ENCODE data around the gene PLPP4.
"Not testable (repeated sequence)": the region's sequence is repeated elsewhere in the genome, so short reads cannot be mapped to it uniquely, and the experiment has no call there.

Gene PLPP4

GRCh38 chr10:120485946-120486345, 28.9 kb downstream of the PLPP4 start:
- no peak for DNase-seq (ENCODE audit: low read depth in 2 of 3, low spot score in 1 of 3)

GRCh38 chr10:120486671-120487205, 29.7 kb downstream of the PLPP4 start:
- DNase-seq (ENCODE audit: low read depth in 2 of 3, low spot score in 1 of 3): no peak

- no peak for DNase-seq (ENCODE audit: low read depth in 2 of 3, low spot score in 1 of 3)
Measured at GRCh38 chr10:120490288-120490687, 33.3 kb downstream of the PLPP4 start.

GRCh38 chr10:120492346-120492745, 35.3 kb downstream of the PLPP4 start:
- no peak for DNase-seq (ENCODE audit: low read depth in 2 of 3, low spot score in 1 of 3)

GRCh38 chr10:120493411-120494312, 36.6 kb downstream of the PLPP4 start:
- no peak for DNase-seq (ENCODE audit: low read depth in 2 of 3, low spot score in 1 of 3)

GRCh38 chr10:120494313-120494710, 37.3 kb downstream of the PLPP4 start:
- DNase-seq (ENCODE audit: low read depth in 2 of 3, low spot score in 1 of 3): no peak

- no peak for DNase-seq (ENCODE audit: low read depth in 2 of 3, low spot score in 1 of 3)
Measured at GRCh38 chr10:120495226-120496009, 38.4 kb downstream of the PLPP4 start.

- no peak for DNase-seq (ENCODE audit: low read depth in 2 of 3, low spot score in 1 of 3)
Measured at GRCh38 chr10:120499883-120500282, 42.9 kb downstream of the PLPP4 start.

- no peak for DNase-seq (ENCODE audit: low read depth in 2 of 3, low spot score in 1 of 3)
Measured at GRCh38 chr10:120503689-120504088, 46.7 kb downstream of the PLPP4 start.

- not testable (repeated sequence) for DNase-seq (ENCODE audit: low read depth in 2 of 3, low spot score in 1 of 3)
Measured at GRCh38 chr10:120504227-120504626, 47.2 kb downstream of the PLPP4 start.

GRCh38 chr10:120505056-120505455, 48.0 kb downstream of the PLPP4 start:
- no peak for DNase-seq (ENCODE audit: low read depth in 2 of 3, low spot score in 1 of 3)

GRCh38 chr10:120505866-120506265, 48.8 kb downstream of the PLPP4 start:
- DNase-seq (ENCODE audit: low read depth in 2 of 3, low spot score in 1 of 3): no peak

GRCh38 chr10:120506674-120507073, 49.6 kb downstream of the PLPP4 start:
- no peak for DNase-seq (ENCODE audit: low read depth in 2 of 3, low spot score in 1 of 3)

- DNase-seq (ENCODE audit: low read depth in 2 of 3, low spot score in 1 of 3): no peak
Measured at GRCh38 chr10:120507175-120507574, 50.1 kb downstream of the PLPP4 start.

- DNase-seq (ENCODE audit: low read depth in 2 of 3, low spot score in 1 of 3): no peak
Measured at GRCh38 chr10:120507651-120508050, 50.6 kb downstream of the PLPP4 start.

- DNase-seq (ENCODE audit: low read depth in 2 of 3, low spot score in 1 of 3): no peak
Measured at GRCh38 chr10:120508393-120508792, 51.4 kb downstream of the PLPP4 start.

- DNase-seq (ENCODE audit: low read depth in 2 of 3, low spot score in 1 of 3): no peak
Measured at GRCh38 chr10:120508966-120509365, 51.9 kb downstream of the PLPP4 start.

- DNase-seq (ENCODE audit: low read depth in 2 of 3, low spot score in 1 of 3): no peak
Measured at GRCh38 chr10:120511165-120511564, 54.1 kb downstream of the PLPP4 start.

- DNase-seq (ENCODE audit: low read depth in 2 of 3, low spot score in 1 of 3): no peak
Measured at GRCh38 chr10:120513307-120513796, 56.3 kb downstream of the PLPP4 start.

GRCh38 chr10:120514035-120514620, 57.1 kb downstream of the PLPP4 start:
- peak in 2 of 3 donors; percentile 1 to 13 for DNase-seq (ENCODE audit: low read depth in 2 of 3, low spot score in 1 of 3)

GRCh38 chr10:120514959-120515358, 57.9 kb downstream of the PLPP4 start:
- DNase-seq (ENCODE audit: low read depth in 2 of 3, low spot score in 1 of 3): no peak

Measured in stimulated activated CD4-positive, alpha-beta T cell treated with anti-CD3 and anti-CD28 coated beads, Interleukin-12 subunit alpha, Interleukin-12 subunit beta, amount 100 ng/mL, for 48 hours (primary cell).